ENCODE data around the gene VPS33B. TPM values are rescaled to one million over a fixed set of nuclear protein-coding genes. Genes with fewer than 3 reads are reported as not detected.

Gene VPS33B
- 10 to 100 TPM; 26.9 to 27.8 TPM for total RNA-seq
- polyA plus RNA-seq: 10 to 100 TPM in 1 of 2 donors, 1 to 10 TPM in 1; 4.7 to 11.3 TPM

DNA sequence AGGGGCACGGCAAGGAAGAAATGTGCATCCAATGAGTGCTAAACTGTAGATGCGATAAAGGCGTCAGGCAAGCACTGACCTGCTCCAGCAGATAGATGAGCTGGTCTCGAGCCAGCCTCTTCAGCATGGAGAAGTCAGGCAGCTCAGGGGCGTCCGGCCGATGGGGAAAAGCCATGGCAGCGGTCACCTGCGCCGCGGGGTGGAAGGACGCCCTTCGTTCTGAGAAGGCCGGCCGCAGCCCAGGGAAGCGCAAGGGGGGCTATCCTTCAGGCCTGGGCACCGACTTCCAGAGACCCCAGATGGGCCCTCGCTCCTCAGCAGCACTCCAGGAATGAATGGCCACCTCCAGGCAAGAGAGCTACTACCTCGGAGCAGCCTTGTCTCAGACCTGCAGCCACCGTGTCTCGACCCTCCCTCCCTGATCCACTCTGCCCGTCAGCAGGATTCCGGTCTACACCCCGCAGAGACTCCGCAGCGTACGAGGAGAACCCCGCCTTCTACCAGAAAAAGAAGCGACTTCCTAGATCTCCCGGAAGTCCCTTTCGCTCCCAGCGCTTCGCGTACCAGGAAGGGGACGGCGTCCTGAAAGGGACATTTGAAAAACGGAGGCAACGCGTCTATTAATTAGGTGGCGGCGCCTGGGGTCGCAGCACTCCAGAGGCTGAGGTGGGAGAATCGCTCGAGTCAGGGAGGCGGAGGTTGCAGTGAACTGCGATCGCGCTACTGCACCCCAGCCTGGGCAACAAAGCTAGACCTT lies at the start of gene VPS33B:
TSS of gene VPS33B (minus strand) at position 520 of the 757 bp plus-strand sequence. CDS start at position 175, 345 bp downstream.
- peaks cover 6 to 17% of the 10 kb centered on the region in 2 donors for H3K36me3 Mint-ChIP-seq
- H3K9me3 Mint-ChIP-seq: no peaks in the 10 kb centered on the region
- peak within 1 kb of the TSS; percentile 96 to 99 (median 98) for H3K4me3 Mint-ChIP-seq
- H3K4me1 ChIP-seq (ENCODE audit: insufficient read depth, low read length): peaks cover 34% of the 10 kb centered on the region
- H3K27me3 Mint-ChIP-seq: no peaks in the 10 kb centered on the region
- H3K4me3 ChIP-seq (ENCODE audit: low read length in 2 of 2): peak within 1 kb of the TSS; percentile 80 to 82
- ChIA-PET POLR2A (ENCODE audit: partially characterized antibody) (interaction anchor here (0.7 to 1.7 kb wide), 13 partner anchors 9 to 1688 kb away, joined by 3 to 6 read pairs (median 4); partner anchors contain the start of genes BLM, HDDC3, MAN2A2 and POLG), CTCF (ENCODE audit: partially characterized antibody) (interaction anchor here (0.5 to 4.0 kb wide), 10 partner anchors 11 to 288 kb away, joined by 3 to 26 read pairs (median 4); partner anchors contain the start of genes HDDC3, RCCD1 and UNC45A)
- H3K4me1 Mint-ChIP-seq: peaks cover 31 to 57% (median 41%) of the 10 kb centered on the region in 4 donors
- peak within 1 kb of the TSS; percentile 88 to 98 (median 97) for H3K27ac Mint-ChIP-seq
- intact Hi-C loops (cut with micrococcal nuclease): loop anchor here (1.0 to 2.0 kb wide), 3 partner anchors 28 to 87 kb away; partner anchors contain the start of genes PRC1, RCCD1 and UNC45A
- no peaks in the 10 kb centered on the region for H3K27me3 ChIP-seq (ENCODE audit: insufficient read depth, low read length)
- DNase-seq: peak; percentile 78 to 83 (median 80)
- H3K27ac ChIP-seq (ENCODE audit: low read depth, low read length): peak within 1 kb of the TSS; percentile 83
- peaks cover 5% of the 10 kb centered on the region for H3K36me3 ChIP-seq (ENCODE audit: insufficient read depth, low read length)
- no peaks in the 10 kb centered on the region for H3K9me3 ChIP-seq (ENCODE audit: control insufficient read depth in 1 of 2, low read length in 2 of 2)

DNA sequence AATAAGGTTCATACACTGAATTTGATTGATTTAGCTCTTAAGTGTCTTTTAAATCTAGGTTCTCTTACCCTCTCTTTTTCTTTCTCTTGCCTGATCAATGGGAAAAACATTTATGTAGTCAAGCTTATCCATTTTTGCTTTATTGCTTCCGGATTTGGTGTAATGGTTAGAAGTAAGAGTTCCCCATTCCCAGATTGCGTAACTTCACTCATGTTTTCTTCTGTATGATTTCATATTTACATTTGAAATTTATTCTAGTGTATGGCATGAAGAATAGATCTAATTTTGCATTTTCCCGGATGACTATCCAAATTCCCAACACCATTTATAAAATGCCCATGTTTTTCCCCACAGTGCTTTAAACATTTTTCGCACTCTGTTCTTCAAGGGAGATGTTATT lies 49.8 kb upstream of the VPS33B start:
- Histone ChIP-seq H3K4me1 (ENCODE audit: insufficient read depth, low read length) (no peaks in the 10 kb centered on the region), H3K27ac (ENCODE audit: low read depth, low read length) (no peak overlapping the region), H3K4me3 (ENCODE audit: low read length in 2 of 2) (no peak overlapping the region), H3K9me3 (ENCODE audit: control insufficient read depth in 1 of 2, low read length in 2 of 2) (no peaks in the 10 kb centered on the region), H3K36me3 (ENCODE audit: insufficient read depth, low read length) (no peaks in the 10 kb centered on the region), H3K27me3 (ENCODE audit: insufficient read depth, low read length) (peaks cover 5% of the 10 kb centered on the region)
- ChIA-PET POLR2A (ENCODE audit: partially characterized antibody) (no interaction called here), CTCF (ENCODE audit: partially characterized antibody) (no interaction called here)
- Mint-ChIP-seq H3K27me3 (peaks cover 20 to 26% of the 10 kb centered on the region in 2 donors), H3K36me3 (no peaks in the 10 kb centered on the region), H3K9me3 (peaks cover 0 to 1% (median 0%) of the 10 kb centered on the region in 8 donors), H3K27ac (no peak overlapping the region), H3K4me3 (no peak overlapping the region), H3K4me1 (no peaks in the 10 kb centered on the region)
- intact Hi-C loops (cut with micrococcal nuclease): no loop called here
- no peak for DNase-seq

DNA sequence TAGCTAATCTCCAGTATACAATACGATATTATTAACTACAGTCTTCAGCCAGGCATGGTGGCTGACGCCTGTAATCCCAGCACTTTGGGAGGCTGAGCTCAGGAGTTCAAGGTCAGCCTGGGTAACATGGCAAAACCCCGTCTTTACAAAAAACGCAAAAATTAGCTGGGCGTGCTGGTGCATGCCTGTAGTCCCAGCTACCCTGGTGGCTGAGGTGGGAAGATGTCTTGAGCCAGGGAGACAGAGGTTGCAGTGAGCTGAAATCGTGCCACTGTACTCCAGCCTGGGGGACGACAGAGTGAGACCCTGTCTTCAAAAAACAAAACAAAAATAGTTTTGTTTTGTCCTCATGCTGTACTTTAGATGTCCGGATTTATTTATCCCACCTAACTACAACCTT lies 48.5 kb upstream of the VPS33B start:
- intact Hi-C loops (cut with micrococcal nuclease): no loop called here

DNA sequence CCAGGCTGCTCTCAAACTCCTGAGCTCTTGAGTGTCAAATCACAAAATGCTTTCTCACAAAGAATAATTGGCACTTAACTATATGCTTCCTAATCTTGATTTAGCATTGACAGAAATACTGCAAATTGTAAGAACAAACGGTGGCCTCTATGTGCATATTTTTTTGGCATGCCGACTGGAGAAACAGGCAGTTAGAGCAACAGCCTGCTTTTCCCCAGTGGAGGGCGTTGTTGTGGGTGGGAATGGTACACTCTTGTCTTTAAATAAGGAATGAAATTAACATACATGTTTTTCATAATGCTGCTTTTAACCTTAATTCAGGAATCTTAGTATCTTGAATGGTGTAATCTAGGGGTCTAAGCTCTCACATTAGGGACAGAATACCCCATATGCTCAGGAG lies 46.6 kb upstream of the VPS33B start:
- Mint-ChIP-seq H3K4me1 (no peaks in the 10 kb centered on the region), H3K27ac (no peak overlapping the region), H3K27me3 (peaks cover 18% of the 10 kb centered on the region in 2 donors), H3K36me3 (peaks cover 0 to 3% of the 10 kb centered on the region in 2 donors), H3K4me3 (no peak overlapping the region), H3K9me3 (peaks cover 0 to 11% (median 8%) of the 10 kb centered on the region in 8 donors)
- peaks cover 5% of the 10 kb centered on the region for H3K27me3 ChIP-seq (ENCODE audit: insufficient read depth, low read length)
- ChIA-PET CTCF (ENCODE audit: partially characterized antibody) (no interaction called here), POLR2A (ENCODE audit: partially characterized antibody) (no interaction called here)
- intact Hi-C loops (cut with micrococcal nuclease): no loop called here
- H3K36me3 ChIP-seq (ENCODE audit: insufficient read depth, low read length): no peaks in the 10 kb centered on the region
- H3K27ac ChIP-seq (ENCODE audit: low read depth, low read length): no peak overlapping the region
- DNase-seq: no peak
- no peaks in the 10 kb centered on the region for H3K4me1 ChIP-seq (ENCODE audit: insufficient read depth, low read length)
- H3K4me3 ChIP-seq (ENCODE audit: low read length in 2 of 2): no peak overlapping the region
- H3K9me3 ChIP-seq (ENCODE audit: control insufficient read depth in 1 of 2, low read length in 2 of 2): no peaks in the 10 kb centered on the region

More for the DNA sequence above, 48.5 kb upstream of the VPS33B start:
- DNase-seq: no peak
- Histone ChIP-seq H3K4me1 (ENCODE audit: insufficient read depth, low read length) (no peaks in the 10 kb centered on the region), H3K27me3 (ENCODE audit: insufficient read depth, low read length) (peaks cover 5% of the 10 kb centered on the region), H3K4me3 (ENCODE audit: low read length in 2 of 2) (no peak overlapping the region), H3K36me3 (ENCODE audit: insufficient read depth, low read length) (no peaks in the 10 kb centered on the region), H3K27ac (ENCODE audit: low read depth, low read length) (no peak overlapping the region), H3K9me3 (ENCODE audit: control insufficient read depth in 1 of 2, low read length in 2 of 2) (no peaks in the 10 kb centered on the region)
- CTCF ChIA-PET (ENCODE audit: partially characterized antibody): no interaction called here
- Mint-ChIP-seq H3K4me1 (no peaks in the 10 kb centered on the region), H3K27me3 (peaks cover 19 to 23% of the 10 kb centered on the region in 2 donors), H3K27ac (no peak overlapping the region), H3K4me3 (no peak overlapping the region), H3K9me3 (no peaks in the 10 kb centered on the region), H3K36me3 (no peaks in the 10 kb centered on the region)
- POLR2A ChIA-PET (ENCODE audit: partially characterized antibody): no interaction called here

DNA sequence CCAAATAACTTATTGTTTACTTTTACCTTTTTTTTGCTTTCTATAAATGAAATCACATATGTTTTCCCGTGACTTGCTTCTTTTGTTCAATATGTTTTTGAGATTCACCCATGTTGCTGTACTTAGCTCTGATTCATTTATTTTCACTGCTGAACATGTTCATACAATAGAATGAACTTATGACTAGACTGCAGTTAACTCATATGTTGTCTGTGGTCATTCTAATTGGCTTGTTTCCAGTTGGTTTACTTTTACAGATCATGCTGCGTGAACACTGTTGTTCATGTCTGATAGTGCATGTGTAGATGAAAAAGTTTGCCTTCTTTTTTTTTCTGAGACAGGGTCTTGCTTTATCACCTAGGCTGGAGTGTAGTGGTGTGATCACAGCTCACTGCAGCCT lies 46.0 kb upstream of the VPS33B start:
- DNase-seq: no peak
- H3K4me1 ChIP-seq (ENCODE audit: insufficient read depth, low read length): no peaks in the 10 kb centered on the region
- Mint-ChIP-seq H3K4me3 (no peak overlapping the region), H3K27ac (no peak overlapping the region), H3K9me3 (peaks cover 0 to 16% (median 8%) of the 10 kb centered on the region in 8 donors), H3K4me1 (no peaks in the 10 kb centered on the region), H3K36me3 (peaks cover 0 to 3% of the 10 kb centered on the region in 2 donors), H3K27me3 (peaks cover 18 to 19% of the 10 kb centered on the region in 2 donors)
- no peaks in the 10 kb centered on the region for H3K9me3 ChIP-seq (ENCODE audit: control insufficient read depth in 1 of 2, low read length in 2 of 2)
- H3K27ac ChIP-seq (ENCODE audit: low read depth, low read length): no peak overlapping the region
- intact Hi-C loops (cut with micrococcal nuclease): no loop called here
- ChIA-PET POLR2A (ENCODE audit: partially characterized antibody) (no interaction called here), CTCF (ENCODE audit: partially characterized antibody) (interaction anchor here (0.7 to 1.8 kb wide), 2 partner anchors 9 to 13 kb away, joined by 3 read pairs; no protein-coding TSS in a partner anchor)
- no peak overlapping the region for H3K4me3 ChIP-seq (ENCODE audit: low read length in 2 of 2)
- H3K27me3 ChIP-seq (ENCODE audit: insufficient read depth, low read length): peaks cover 5% of the 10 kb centered on the region
- no peaks in the 10 kb centered on the region for H3K36me3 ChIP-seq (ENCODE audit: insufficient read depth, low read length)

DNA sequence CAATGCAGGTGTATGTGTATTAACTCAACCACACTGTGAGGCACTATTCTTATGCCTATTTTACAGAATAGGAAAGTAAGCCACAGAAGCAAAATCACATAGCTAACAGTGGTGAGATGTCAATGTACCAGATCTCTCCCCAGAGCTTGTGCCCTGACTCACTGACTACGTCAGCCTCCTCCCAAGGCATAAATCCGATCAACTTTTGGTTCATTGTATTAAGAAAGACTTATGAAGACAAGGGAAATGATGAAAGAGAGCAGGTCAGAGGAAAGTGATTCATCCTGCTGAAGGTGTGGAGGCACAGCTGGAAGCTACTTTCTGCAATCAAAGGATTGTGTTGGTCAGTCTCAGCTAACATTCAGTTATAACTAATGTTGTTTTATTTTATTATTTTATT lies 44.6 kb upstream of the VPS33B start:
- H3K27ac Mint-ChIP-seq: no peak overlapping the region
- H3K4me1 Mint-ChIP-seq: no peaks in the 10 kb centered on the region
- Histone ChIP-seq H3K9me3 (ENCODE audit: control insufficient read depth in 1 of 2, low read length in 2 of 2) (no peaks in the 10 kb centered on the region), H3K36me3 (ENCODE audit: insufficient read depth, low read length) (no peaks in the 10 kb centered on the region), H3K27ac (ENCODE audit: low read depth, low read length) (no peak overlapping the region), H3K4me3 (ENCODE audit: low read length in 2 of 2) (no peak overlapping the region), H3K27me3 (ENCODE audit: insufficient read depth, low read length) (peaks cover 5% of the 10 kb centered on the region), H3K4me1 (ENCODE audit: insufficient read depth, low read length) (no peaks in the 10 kb centered on the region)
- CTCF ChIA-PET (ENCODE audit: partially characterized antibody): interaction anchor here (1.7 to 1.8 kb wide), 2 partner anchors 10 to 11 kb away, joined by 3 to 6 read pairs; no protein-coding TSS in a partner anchor
- DNase-seq: no peak
- peaks cover 0 to 3% of the 10 kb centered on the region in 2 donors for H3K36me3 Mint-ChIP-seq
- H3K27me3 Mint-ChIP-seq: peaks cover 13 to 14% of the 10 kb centered on the region in 2 donors
- peaks cover 0 to 16% (median 8%) of the 10 kb centered on the region in 8 donors for H3K9me3 Mint-ChIP-seq
- POLR2A ChIA-PET (ENCODE audit: partially characterized antibody): no interaction called here
- intact Hi-C loops (cut with micrococcal nuclease): no loop called here
- no peak overlapping the region for H3K4me3 Mint-ChIP-seq

DNA sequence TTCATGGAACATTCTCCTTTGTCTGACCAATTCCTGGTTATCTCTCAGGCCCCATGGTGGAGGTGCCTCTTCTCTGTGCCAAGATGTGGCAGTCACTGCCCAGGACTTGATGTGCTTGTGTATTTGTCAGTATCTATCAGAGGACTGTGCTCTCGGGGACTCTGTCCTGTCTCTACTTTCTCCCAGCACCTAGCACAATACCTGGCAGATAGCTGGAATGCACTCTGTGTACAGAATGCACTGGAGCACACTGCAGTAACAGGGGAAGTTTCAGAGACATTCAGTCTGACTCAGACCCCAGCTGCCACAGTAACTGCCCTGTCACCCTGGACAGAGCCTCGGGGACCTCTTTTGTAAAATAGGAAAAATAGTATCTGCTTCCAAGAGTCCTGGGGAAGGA lies 43.1 kb upstream of the VPS33B start:
- POLR2A ChIA-PET (ENCODE audit: partially characterized antibody): no interaction called here
- CTCF ChIA-PET (ENCODE audit: partially characterized antibody): no interaction called here
- H3K9me3 Mint-ChIP-seq: peaks cover 0 to 16% (median 8%) of the 10 kb centered on the region in 8 donors
- Histone ChIP-seq H3K27me3 (ENCODE audit: insufficient read depth, low read length) (peaks cover 3% of the 10 kb centered on the region), H3K4me1 (ENCODE audit: insufficient read depth, low read length) (no peaks in the 10 kb centered on the region), H3K4me3 (ENCODE audit: low read length in 2 of 2) (no peak overlapping the region), H3K36me3 (ENCODE audit: insufficient read depth, low read length) (no peaks in the 10 kb centered on the region), H3K27ac (ENCODE audit: low read depth, low read length) (no peak overlapping the region), H3K9me3 (ENCODE audit: control insufficient read depth in 1 of 2, low read length in 2 of 2) (no peaks in the 10 kb centered on the region)
- H3K27me3 Mint-ChIP-seq: peaks cover 10 to 16% of the 10 kb centered on the region in 2 donors
- no peak overlapping the region for H3K4me3 Mint-ChIP-seq
- DNase-seq: no peak
- H3K36me3 Mint-ChIP-seq: peaks cover 0 to 3% of the 10 kb centered on the region in 2 donors
- H3K4me1 Mint-ChIP-seq: no peaks in the 10 kb centered on the region
- intact Hi-C loops (cut with micrococcal nuclease): no loop called here
- H3K27ac Mint-ChIP-seq: no peak overlapping the region

All from CD4-positive, alpha-beta memory T cell (primary cell).